Measurements from ENCODE around the gene TMTC4.
"Not testable (repeated sequence)": the region's sequence is repeated elsewhere in the genome, so short reads cannot be mapped to it uniquely, and the experiment has no call there.

The TMTC4 gene

GRCh38 chr13:100634696-100635095 lies 39.9 kb downstream of the TMTC4 start:
- no peak overlapping the region for H3K4me3 ChIP-seq (ENCODE audit: control insufficient read depth, low read depth, low read length)
- TF ChIP-seq CTCF (conservative IDR thresholded peaks at IDR 0.05; ENCODE audit: control insufficient read depth, insufficient read depth, low read depth, low read length): no peak
- DNase-seq (ENCODE audit: low read depth): no peak

- DNase-seq (ENCODE audit: low read depth): peak; percentile 93
- no peak for TF ChIP-seq CTCF (conservative IDR thresholded peaks at IDR 0.05; ENCODE audit: control insufficient read depth, insufficient read depth, low read depth, low read length)
These were observed 41.1 kb downstream of the TMTC4 start for GRCh38 chr13:100633461-100633860.

DNA sequence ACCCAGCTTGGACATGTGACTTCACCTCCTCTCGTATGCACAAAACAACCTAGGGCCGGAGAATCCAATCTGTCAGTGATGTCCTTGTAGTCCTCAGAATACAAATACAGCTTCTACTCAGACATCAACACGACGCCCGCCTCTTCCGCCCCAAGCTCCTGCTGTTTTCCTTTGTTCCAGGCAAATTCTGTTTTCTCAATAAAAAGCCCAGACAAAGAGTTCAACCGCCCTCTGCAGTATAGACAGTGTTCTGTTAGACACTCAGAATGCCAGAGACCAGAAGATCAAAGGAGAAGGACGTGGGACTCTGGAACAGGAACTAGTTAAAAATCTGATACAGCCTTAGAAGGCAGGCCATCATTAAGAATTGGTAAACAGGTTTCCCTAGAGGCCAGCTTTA lies 44.0 kb downstream of the TMTC4 start:
- no peak for DNase-seq (ENCODE audit: low read depth)
- H3K4me3 ChIP-seq (ENCODE audit: control insufficient read depth, low read depth, low read length): no peak overlapping the region

More at GRCh38 chr13:100633461-100633860, 41.1 kb downstream of the TMTC4 start:
- H3K4me3 ChIP-seq (ENCODE audit: control insufficient read depth, low read depth, low read length): no peak overlapping the region

DNA sequence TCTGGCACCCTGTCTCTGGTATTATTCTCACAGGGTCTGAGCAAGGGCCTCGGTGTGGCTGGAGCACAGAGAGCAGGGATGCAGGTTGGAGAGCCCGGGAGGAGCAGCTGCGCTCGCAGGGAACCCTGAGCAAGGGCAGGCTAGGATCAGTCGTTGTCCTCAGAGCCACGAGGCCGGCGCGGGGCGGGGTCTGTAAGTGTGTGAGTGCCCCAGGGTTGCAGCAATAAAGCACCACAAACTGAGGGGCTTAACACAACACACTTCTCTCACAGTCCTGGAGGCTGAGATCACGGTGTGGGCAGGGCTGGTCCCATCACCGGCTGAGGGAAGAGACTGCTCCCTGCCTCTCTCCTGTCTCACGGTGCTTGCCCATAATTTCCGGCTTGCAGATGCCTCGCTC lies 47.5 kb downstream of the TMTC4 start:
- H3K4me3 ChIP-seq (ENCODE audit: control insufficient read depth, low read depth, low read length): no peak overlapping the region
- no peak for DNase-seq (ENCODE audit: low read depth)
- no peak for TF ChIP-seq CTCF (conservative IDR thresholded peaks at IDR 0.05; ENCODE audit: control insufficient read depth, insufficient read depth, low read depth, low read length)

More for the DNA sequence above, 44.0 kb downstream of the TMTC4 start:
- no peak for TF ChIP-seq CTCF (conservative IDR thresholded peaks at IDR 0.05; ENCODE audit: control insufficient read depth, insufficient read depth, low read depth, low read length)

GRCh38 chr13:100625447-100625846 lies 49.1 kb downstream of the TMTC4 start:
- no peak for DNase-seq (ENCODE audit: low read depth)
- no peak overlapping the region for H3K4me3 ChIP-seq (ENCODE audit: control insufficient read depth, low read depth, low read length)
- no peak for TF ChIP-seq CTCF (conservative IDR thresholded peaks at IDR 0.05; ENCODE audit: control insufficient read depth, insufficient read depth, low read depth, low read length)

GRCh38 chr13:100620792-100621191 lies 53.8 kb downstream of the TMTC4 start:
- no peak for DNase-seq (ENCODE audit: low read depth)
- no peak for TF ChIP-seq CTCF (conservative IDR thresholded peaks at IDR 0.05; ENCODE audit: control insufficient read depth, insufficient read depth, low read depth, low read length)
- H3K4me3 ChIP-seq (ENCODE audit: control insufficient read depth, low read depth, low read length): no peak overlapping the region

DNA sequence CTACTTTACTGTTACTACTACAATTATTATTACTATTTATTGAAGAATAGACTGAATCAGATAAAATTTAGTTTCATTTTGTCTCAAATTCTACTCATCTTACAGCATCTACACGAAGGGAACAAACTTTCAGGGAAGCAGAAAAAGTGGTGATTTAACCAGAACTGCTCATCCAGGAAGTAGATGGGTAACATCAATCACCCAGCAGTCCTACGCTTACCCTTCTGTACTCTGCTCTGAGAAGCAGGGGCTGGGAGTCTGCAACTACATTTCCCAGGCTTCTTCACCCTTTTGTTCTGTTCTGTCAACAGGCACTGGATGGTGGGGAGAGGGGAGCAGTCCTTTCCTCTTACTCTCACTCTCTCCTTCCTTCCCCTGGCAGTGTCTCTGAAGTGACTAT lies 54.7 kb downstream of the TMTC4 start:
- H3K4me3 ChIP-seq (ENCODE audit: control insufficient read depth, low read depth, low read length): no peak overlapping the region
- DNase-seq (ENCODE audit: low read depth): no peak
- TF ChIP-seq CTCF (conservative IDR thresholded peaks at IDR 0.05; ENCODE audit: control insufficient read depth, insufficient read depth, low read depth, low read length): no peak

GRCh38 chr13:100618897-100619296 lies 55.7 kb downstream of the TMTC4 start:
- H3K4me3 ChIP-seq (ENCODE audit: control insufficient read depth, low read depth, low read length); DNase-seq (ENCODE audit: low read depth): not testable (repeated sequence)

All from fibroblast of mammary gland (primary cell).